Measurements from ENCODE around the gene EID2B.

Gene EID2B

DNA sequence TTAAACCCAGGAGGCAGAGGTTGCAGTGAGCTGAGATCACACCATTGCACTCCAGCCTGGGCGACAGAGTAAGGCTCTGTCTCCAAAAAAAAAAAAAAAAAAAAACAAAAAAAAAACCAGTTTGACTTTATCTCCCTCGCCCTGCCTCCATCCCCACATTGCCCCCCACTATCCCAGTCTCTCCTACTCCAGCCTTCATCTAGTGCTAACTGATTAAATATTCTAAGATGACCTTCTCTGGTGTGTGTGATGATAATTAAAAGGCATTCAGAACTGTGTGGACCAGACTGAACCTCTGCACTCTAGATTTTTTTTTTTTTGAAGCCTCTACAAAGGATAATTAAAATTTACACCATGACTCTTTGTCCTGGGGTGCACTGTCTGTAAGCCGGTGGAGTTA lies 39.9 kb downstream of the EID2B start:
- Histone ChIP-seq H3K9me3 (ENCODE audit: control insufficient read depth, insufficient read depth, low read depth, low read length) (no peaks in the 10 kb centered on the region), H3K4me1 (ENCODE audit: control insufficient read depth, insufficient read depth, low read length) (peaks cover 4% of the 10 kb centered on the region), H3K27ac (ENCODE audit: extremely low read depth, low read depth, low read length) (no peak overlapping the region), H3K4me3 (ENCODE audit: low read depth, low read length) (no peak overlapping the region), H3K36me3 (ENCODE audit: control insufficient read depth in 2 of 2, insufficient read depth in 1 of 2, low read length in 2 of 2) (peaks cover 40 to 51% of the 10 kb centered on the region in 2 experiments)
- ChIA-PET CTCF (interaction anchor here (0.8 to 4.1 kb wide), 5 partner anchors 10 to 52 kb away, joined by 3 to 21 read pairs (median 9); no protein-coding TSS in a partner anchor), POLR2A (interaction anchor here (0.9 to 2.0 kb wide), 3 partner anchors 20 to 57 kb away, joined by 4 to 10 read pairs (median 5); partner anchors contain the start of genes EID2B and RPS16)
- TF ChIP-seq RBAK (tag by site-specific recombination; IDR thresholded peaks at IDR 0.05) = no peak
- TF ChIP-seq, protein P1, sequence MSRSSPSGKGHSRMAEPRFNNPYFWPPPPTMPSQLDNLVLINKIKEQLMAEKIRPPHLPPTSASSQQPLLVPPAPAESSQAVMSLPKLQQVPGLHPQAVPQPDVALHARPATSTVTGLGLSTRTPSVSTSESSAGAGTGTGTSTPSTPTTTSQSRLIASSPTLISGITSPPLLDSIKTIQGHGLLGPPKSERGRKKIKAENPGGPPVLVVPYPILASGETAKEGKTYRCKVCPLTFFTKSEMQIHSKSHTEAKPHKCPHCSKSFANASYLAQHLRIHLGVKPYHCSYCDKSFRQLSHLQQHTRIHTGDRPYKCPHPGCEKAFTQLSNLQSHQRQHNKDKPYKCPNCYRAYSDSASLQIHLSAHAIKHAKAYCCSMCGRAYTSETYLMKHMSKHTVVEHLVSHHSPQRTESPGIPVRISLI (tag by site-specific recombination; IDR thresholded peaks at IDR 0.05) = peak; percentile 95

DNA sequence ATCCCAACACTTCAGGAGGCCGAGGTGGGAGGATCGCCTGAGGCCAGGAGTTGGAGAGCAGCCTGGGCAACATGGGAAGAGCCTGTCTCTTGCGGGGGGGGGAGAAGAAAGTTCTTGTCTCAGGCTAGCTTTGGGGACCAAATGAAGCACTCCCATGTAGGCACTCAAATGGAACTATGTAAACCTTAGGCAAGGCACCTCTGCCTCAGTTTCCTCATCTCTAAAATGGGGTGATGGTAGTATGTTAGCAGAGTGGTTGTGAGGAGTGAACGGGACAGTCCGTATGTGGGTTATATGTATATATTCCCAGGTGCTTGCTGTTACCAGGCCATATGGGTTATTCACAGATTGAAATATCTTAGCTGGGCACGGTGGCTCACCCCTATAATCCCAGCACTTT lies 40.4 kb downstream of the EID2B start:
- POLR2A ChIA-PET = interaction anchor here (0.9 to 2.0 kb wide), 3 partner anchors 21 to 57 kb away, joined by 4 to 10 read pairs (median 5); partner anchors contain the start of genes EID2B and RPS16
- TF ChIP-seq ZNF341 (tag by site-specific recombination; IDR thresholded peaks at IDR 0.05; ENCODE audit: low read depth) (peak; percentile 35; the same call in 1 of the 2 replicates), ZNF112 (tag by site-specific recombination; IDR thresholded peaks at IDR 0.05) (no peak), ZNF549 (tag by site-specific recombination; IDR thresholded peaks at IDR 0.05) (no peak), KLF7 (tag by site-specific recombination; IDR thresholded peaks at IDR 0.05; ENCODE audit: borderline replicate concordance) (no peak)
- CTCF ChIA-PET = interaction anchor here (0.9 to 4.1 kb wide), 5 partner anchors 9 to 52 kb away, joined by 3 to 21 read pairs (median 9); no protein-coding TSS in a partner anchor
- Histone ChIP-seq H3K27ac (ENCODE audit: extremely low read depth, low read depth, low read length) (peak overlapping the region; percentile 16; the same call in 1 of the 2 replicates), H3K4me3 (ENCODE audit: low read depth, low read length) (no peak overlapping the region), H3K9me3 (ENCODE audit: control insufficient read depth, insufficient read depth, low read depth, low read length) (no peaks in the 10 kb centered on the region), H3K36me3 (ENCODE audit: control insufficient read depth in 2 of 2, insufficient read depth in 1 of 2, low read length in 2 of 2) (peaks cover 42 to 57% of the 10 kb centered on the region in 2 experiments), H3K4me1 (ENCODE audit: control insufficient read depth, insufficient read depth, low read length) (no peaks in the 10 kb centered on the region; the same call in 1 of the 2 replicates)

DNA sequence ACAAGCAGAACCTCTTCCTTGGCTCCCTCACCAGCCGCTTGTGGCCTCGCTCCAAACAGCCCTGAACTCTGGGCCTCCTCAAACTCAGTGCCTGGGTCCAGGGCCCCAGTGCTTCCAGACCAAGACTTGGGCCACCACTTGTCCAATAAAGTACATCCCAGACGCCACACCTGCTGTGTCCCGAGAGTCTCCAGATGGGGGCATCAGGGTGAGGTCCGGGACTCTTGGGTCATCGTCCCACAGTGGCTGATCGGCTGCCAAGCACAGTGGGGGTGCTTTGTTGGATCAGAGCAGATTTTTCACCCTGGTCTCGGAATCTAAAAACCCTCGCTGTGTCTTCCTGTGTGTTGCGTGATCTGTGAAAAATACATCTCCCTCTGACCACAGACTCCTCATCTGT lies 42.9 kb downstream of the EID2B start:
- ChIA-PET POLR2A (interaction anchor here (0.8 to 1.9 kb wide), 4 partner anchors 9 to 54 kb away, joined by 3 to 10 read pairs (median 5); partner anchors contain the start of genes RPS16 and TIMM50), CTCF (interaction anchor here (0.7 to 4.1 kb wide), 4 partner anchors 10 to 92 kb away, joined by 3 to 21 read pairs (median 4); no protein-coding TSS in a partner anchor)
- no peaks in the 10 kb centered on the region for H3K4me1 ChIP-seq (ENCODE audit: control insufficient read depth, insufficient read depth, low read length)
- no peaks in the 10 kb centered on the region for H3K9me3 ChIP-seq (ENCODE audit: control insufficient read depth, insufficient read depth, low read depth, low read length)
- H3K27ac ChIP-seq (ENCODE audit: extremely low read depth, low read depth, low read length) = no peak overlapping the region
- no peak overlapping the region for H3K4me3 ChIP-seq (ENCODE audit: low read depth, low read length)
- TF ChIP-seq GLI2 (tag by site-specific recombination; IDR thresholded peaks at IDR 0.05; ENCODE audit: borderline replicate concordance, low read depth) (no peak), ZFP3 (tag by site-specific recombination; IDR thresholded peaks at IDR 0.05; ENCODE audit: low read depth) (no peak), KLF1 (tag by site-specific recombination; IDR thresholded peaks at IDR 0.05) (0 out of 2 replicates have a peak, but pooled peaks have one; percentile 32), ZNF184 (tag by site-specific recombination; IDR thresholded peaks at IDR 0.05) (no peak), ZNF501 (tag by site-specific recombination; IDR thresholded peaks at IDR 0.05) (no peak), ZNF624 (tag by site-specific recombination; IDR thresholded peaks at IDR 0.05) (no peak)
- TF ChIP-seq, protein P2, sequence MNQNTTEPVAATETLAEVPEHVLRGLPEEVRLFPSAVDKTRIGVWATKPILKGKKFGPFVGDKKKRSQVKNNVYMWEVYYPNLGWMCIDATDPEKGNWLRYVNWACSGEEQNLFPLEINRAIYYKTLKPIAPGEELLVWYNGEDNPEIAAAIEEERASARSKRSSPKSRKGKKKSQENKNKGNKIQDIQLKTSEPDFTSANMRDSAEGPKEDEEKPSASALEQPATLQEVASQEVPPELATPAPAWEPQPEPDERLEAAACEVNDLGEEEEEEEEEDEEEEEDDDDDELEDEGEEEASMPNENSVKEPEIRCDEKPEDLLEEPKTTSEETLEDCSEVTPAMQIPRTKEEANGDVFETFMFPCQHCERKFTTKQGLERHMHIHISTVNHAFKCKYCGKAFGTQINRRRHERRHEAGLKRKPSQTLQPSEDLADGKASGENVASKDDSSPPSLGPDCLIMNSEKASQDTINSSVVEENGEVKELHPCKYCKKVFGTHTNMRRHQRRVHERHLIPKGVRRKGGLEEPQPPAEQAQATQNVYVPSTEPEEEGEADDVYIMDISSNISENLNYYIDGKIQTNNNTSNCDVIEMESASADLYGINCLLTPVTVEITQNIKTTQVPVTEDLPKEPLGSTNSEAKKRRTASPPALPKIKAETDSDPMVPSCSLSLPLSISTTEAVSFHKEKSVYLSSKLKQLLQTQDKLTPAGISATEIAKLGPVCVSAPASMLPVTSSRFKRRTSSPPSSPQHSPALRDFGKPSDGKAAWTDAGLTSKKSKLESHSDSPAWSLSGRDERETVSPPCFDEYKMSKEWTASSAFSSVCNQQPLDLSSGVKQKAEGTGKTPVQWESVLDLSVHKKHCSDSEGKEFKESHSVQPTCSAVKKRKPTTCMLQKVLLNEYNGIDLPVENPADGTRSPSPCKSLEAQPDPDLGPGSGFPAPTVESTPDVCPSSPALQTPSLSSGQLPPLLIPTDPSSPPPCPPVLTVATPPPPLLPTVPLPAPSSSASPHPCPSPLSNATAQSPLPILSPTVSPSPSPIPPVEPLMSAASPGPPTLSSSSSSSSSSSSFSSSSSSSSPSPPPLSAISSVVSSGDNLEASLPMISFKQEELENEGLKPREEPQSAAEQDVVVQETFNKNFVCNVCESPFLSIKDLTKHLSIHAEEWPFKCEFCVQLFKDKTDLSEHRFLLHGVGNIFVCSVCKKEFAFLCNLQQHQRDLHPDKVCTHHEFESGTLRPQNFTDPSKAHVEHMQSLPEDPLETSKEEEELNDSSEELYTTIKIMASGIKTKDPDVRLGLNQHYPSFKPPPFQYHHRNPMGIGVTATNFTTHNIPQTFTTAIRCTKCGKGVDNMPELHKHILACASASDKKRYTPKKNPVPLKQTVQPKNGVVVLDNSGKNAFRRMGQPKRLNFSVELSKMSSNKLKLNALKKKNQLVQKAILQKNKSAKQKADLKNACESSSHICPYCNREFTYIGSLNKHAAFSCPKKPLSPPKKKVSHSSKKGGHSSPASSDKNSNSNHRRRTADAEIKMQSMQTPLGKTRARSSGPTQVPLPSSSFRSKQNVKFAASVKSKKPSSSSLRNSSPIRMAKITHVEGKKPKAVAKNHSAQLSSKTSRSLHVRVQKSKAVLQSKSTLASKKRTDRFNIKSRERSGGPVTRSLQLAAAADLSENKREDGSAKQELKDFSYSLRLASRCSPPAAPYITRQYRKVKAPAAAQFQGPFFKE (tag by site-specific recombination; IDR thresholded peaks at IDR 0.05; ENCODE audit: borderline replicate concordance) = no peak
- H3K36me3 ChIP-seq (ENCODE audit: control insufficient read depth in 2 of 2, insufficient read depth in 1 of 2, low read length in 2 of 2) = peaks cover 66 to 82% of the 10 kb centered on the region in 2 experiments
